Skeletal muscle tissue (tissue), 1 donor: ENCODE measurements around the gene B4GALT4. TPM values are rescaled to one million over a fixed set of nuclear protein-coding genes. Genes with fewer than 3 reads are reported as not detected.

ENCODE experiments used
- total RNA-seq: library from RNA; depleted of rRNA; stranded (reverse); fragments of >200 nt; gene quantifications from one replicate; pipeline ENCODE4 v1.2.3, GENCODE V29; 2014

Gene B4GALT4
- total RNA-seq, 1 donor from 2014 or later: 7.8 TPM

Other genes starting within 250 kb of the B4GALT4 start
- 2.6 TPM for gene IGSF11, start 206.0 kb downstream of the B4GALT4 start, total RNA-seq
- gene TEX55, start 94.7 kb downstream of the B4GALT4 start, total RNA-seq: not detected
- gene UPK1B, start 67.3 kb downstream of the B4GALT4 start, total RNA-seq: not detected
- gene ARHGAP31, start 53.5 kb upstream of the B4GALT4 start, total RNA-seq: 9.4 TPM
- 45.9 TPM for gene TMEM39A, start 222.7 kb upstream of the B4GALT4 start, total RNA-seq
- 6.8 TPM for gene POGLUT1, start 228.1 kb upstream of the B4GALT4 start, total RNA-seq